Activated CD8-positive, alpha-beta memory T cell treated with anti-CD3 and anti-CD28 coated beads for 48 hours (primary cell): ENCODE results near the gene MBNL2.

Experiments used
- DNase-seq, 3 experiments: peaks; one replicate each; pipeline ENCODE4 v3.0.0-alpha.2; 2020; ENCODE audit warnings: low read depth in 2 of 3, low spot score in 2 of 3

Gene MBNL2

GRCh38 chr13:97295283-97296182 is 73.4 kb downstream of the MBNL2 start:
- DNase-seq = no peak

- no peak for DNase-seq
These were observed 74.6 kb downstream of the MBNL2 start for GRCh38 chr13:97296740-97297139.

GRCh38 chr13:97298816-97299215 is 76.7 kb downstream of the MBNL2 start:
- DNase-seq = no peak

GRCh38 chr13:97300871-97301270 is 78.7 kb downstream of the MBNL2 start:
- no peak for DNase-seq

GRCh38 chr13:97301382-97302095 is 79.4 kb downstream of the MBNL2 start:
- no peak for DNase-seq

GRCh38 chr13:97302611-97303010 is 80.5 kb downstream of the MBNL2 start:
- no peak for DNase-seq

- no peak for DNase-seq
These were observed 84.0 kb downstream of the MBNL2 start for GRCh38 chr13:97306106-97306505.

- no peak for DNase-seq
These were observed 84.5 kb downstream of the MBNL2 start for GRCh38 chr13:97306645-97307044.

GRCh38 chr13:97307118-97307881 is 85.2 kb downstream of the MBNL2 start:
- no peak for DNase-seq

GRCh38 chr13:97307882-97308624 is 85.9 kb downstream of the MBNL2 start:
- no peak for DNase-seq

GRCh38 chr13:97308735-97309429 is 86.7 kb downstream of the MBNL2 start:
- no peak for DNase-seq

- DNase-seq = no peak
These were observed 88.8 kb downstream of the MBNL2 start for GRCh38 chr13:97310809-97311436.

GRCh38 chr13:97311956-97312355 is 89.8 kb downstream of the MBNL2 start:
- DNase-seq = no peak

GRCh38 chr13:97313551-97314260 is 91.6 kb downstream of the MBNL2 start:
- no peak for DNase-seq

GRCh38 chr13:97316390-97316789 is 94.3 kb downstream of the MBNL2 start:
- no peak for DNase-seq

GRCh38 chr13:97317933-97318332 is 95.8 kb downstream of the MBNL2 start:
- no peak for DNase-seq

- DNase-seq = no peak
These were observed 96.4 kb downstream of the MBNL2 start for GRCh38 chr13:97318532-97318931.

- DNase-seq = no peak
These were observed 97.1 kb downstream of the MBNL2 start for GRCh38 chr13:97319113-97319720.

GRCh38 chr13:97321101-97321500 is 99.0 kb downstream of the MBNL2 start:
- no peak for DNase-seq
